ENCODE data around the gene TTC28. TPM values are rescaled to one million over a fixed set of nuclear protein-coding genes. Genes with fewer than 3 reads are reported as not detected.

TTC28 gene
- polyA plus RNA-seq, 1 donor from 2014 or later: 14.8 TPM

DNA sequence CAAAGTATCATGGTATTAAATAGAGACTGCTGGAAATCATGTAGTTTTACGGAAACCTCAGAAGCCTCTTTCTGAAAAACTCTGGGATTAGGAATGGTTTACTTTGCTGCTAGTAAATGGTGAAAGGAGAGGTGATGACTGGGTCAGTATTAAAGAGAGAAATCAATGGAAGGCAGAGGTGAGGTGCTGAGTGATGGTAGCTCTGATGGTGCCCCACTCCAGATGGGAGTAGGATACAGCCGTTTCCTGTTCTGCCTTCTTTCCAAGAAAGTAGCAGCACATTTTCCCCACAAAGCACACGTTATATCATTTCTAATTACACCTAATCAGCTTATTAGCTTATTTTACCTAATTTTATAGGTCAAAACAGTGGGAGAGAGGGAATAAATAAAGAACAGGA is 493.0 kb downstream of the TTC28 start:
- H3K9ac ChIP-seq (ENCODE audit: low read length): no peak overlapping the region
- H3K79me2 ChIP-seq (replicated peaks; ENCODE audit: insufficient read depth, low read length): no peaks in the 10 kb centered on the region
- TF ChIP-seq SMC3 (conservative IDR thresholded peaks at IDR 0.05; ENCODE audit: poor library complexity): no peak
- no peak for TF ChIP-seq MXI1 (conservative IDR thresholded peaks at IDR 0.05; ENCODE audit: poor library complexity, severe bottlenecking)
- TF ChIP-seq TAF1 (IDR thresholded peaks at IDR 0.05; ENCODE audit: low read depth): no peak
- TF ChIP-seq EP300 (conservative IDR thresholded peaks at IDR 0.05; ENCODE audit: poor library complexity, severe bottlenecking): no peak
- TF ChIP-seq EZH2 (IDR thresholded peaks at IDR 0.05; ENCODE audit: borderline replicate concordance, insufficient read depth, low read length, poor library complexity, severe bottlenecking): no peak
- TF ChIP-seq POLR2AphosphoS5 (IDR thresholded peaks at IDR 0.05): no peak
- TF ChIP-seq, protein P1, sequence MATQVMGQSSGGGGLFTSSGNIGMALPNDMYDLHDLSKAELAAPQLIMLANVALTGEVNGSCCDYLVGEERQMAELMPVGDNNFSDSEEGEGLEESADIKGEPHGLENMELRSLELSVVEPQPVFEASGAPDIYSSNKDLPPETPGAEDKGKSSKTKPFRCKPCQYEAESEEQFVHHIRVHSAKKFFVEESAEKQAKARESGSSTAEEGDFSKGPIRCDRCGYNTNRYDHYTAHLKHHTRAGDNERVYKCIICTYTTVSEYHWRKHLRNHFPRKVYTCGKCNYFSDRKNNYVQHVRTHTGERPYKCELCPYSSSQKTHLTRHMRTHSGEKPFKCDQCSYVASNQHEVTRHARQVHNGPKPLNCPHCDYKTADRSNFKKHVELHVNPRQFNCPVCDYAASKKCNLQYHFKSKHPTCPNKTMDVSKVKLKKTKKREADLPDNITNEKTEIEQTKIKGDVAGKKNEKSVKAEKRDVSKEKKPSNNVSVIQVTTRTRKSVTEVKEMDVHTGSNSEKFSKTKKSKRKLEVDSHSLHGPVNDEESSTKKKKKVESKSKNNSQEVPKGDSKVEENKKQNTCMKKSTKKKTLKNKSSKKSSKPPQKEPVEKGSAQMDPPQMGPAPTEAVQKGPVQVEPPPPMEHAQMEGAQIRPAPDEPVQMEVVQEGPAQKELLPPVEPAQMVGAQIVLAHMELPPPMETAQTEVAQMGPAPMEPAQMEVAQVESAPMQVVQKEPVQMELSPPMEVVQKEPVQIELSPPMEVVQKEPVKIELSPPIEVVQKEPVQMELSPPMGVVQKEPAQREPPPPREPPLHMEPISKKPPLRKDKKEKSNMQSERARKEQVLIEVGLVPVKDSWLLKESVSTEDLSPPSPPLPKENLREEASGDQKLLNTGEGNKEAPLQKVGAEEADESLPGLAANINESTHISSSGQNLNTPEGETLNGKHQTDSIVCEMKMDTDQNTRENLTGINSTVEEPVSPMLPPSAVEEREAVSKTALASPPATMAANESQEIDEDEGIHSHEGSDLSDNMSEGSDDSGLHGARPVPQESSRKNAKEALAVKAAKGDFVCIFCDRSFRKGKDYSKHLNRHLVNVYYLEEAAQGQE (IDR thresholded peaks at IDR 0.05; ENCODE audit: borderline replicate concordance): no peak
- TF ChIP-seq RAD21 (conservative IDR thresholded peaks at IDR 0.05): no peak
- TF ChIP-seq, protein P2, sequence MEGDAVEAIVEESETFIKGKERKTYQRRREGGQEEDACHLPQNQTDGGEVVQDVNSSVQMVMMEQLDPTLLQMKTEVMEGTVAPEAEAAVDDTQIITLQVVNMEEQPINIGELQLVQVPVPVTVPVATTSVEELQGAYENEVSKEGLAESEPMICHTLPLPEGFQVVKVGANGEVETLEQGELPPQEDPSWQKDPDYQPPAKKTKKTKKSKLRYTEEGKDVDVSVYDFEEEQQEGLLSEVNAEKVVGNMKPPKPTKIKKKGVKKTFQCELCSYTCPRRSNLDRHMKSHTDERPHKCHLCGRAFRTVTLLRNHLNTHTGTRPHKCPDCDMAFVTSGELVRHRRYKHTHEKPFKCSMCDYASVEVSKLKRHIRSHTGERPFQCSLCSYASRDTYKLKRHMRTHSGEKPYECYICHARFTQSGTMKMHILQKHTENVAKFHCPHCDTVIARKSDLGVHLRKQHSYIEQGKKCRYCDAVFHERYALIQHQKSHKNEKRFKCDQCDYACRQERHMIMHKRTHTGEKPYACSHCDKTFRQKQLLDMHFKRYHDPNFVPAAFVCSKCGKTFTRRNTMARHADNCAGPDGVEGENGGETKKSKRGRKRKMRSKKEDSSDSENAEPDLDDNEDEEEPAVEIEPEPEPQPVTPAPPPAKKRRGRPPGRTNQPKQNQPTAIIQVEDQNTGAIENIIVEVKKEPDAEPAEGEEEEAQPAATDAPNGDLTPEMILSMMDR (IDR thresholded peaks at IDR 0.05; ENCODE audit: poor library complexity, severe bottlenecking): no peak
- H3K4me3 ChIP-seq (ENCODE audit: low read length): no peak overlapping the region
- H2AFZ ChIP-seq (ENCODE audit: low read depth, low read length): no peak overlapping the region
- no peaks in the 10 kb centered on the region for H3K9me3 ChIP-seq (ENCODE audit: low read length)
- no peaks in the 10 kb centered on the region for H3F3A ChIP-seq (ENCODE audit: insufficient read depth, low read length, poor library complexity, severe bottlenecking)
- H3K27ac ChIP-seq (ENCODE audit: low read length): no peak overlapping the region
- no peaks in the 10 kb centered on the region for H3K27me3 ChIP-seq (ENCODE audit: insufficient read depth, low read depth, low read length)
- no peak overlapping the region for H3K4me2 ChIP-seq (ENCODE audit: low read length)
- H4K20me1 ChIP-seq (ENCODE audit: insufficient read depth): no peaks in the 10 kb centered on the region
- H3K9me2 ChIP-seq (ENCODE audit: insufficient read depth, low read length): no peaks in the 10 kb centered on the region
- no peaks in the 10 kb centered on the region for H3K36me3 ChIP-seq (ENCODE audit: insufficient read depth, low read length)

DNA sequence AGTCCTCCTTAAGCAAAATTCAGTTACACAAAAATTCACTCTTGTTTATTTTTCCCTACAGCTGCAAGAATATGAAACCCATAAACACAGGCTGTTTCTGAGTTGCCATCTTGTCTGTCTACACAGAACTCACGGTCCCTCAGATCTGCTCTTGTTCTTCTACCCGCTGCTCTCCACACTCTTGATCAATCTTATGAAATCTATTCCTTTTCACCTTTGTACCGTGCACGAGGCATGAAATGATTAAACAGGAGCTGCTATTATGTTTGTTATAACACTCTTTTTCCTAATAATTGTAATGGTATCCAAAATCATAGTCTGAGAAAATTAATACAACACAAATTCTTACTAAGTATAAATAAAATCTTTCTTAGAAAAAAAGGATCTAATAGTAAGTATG is 494.5 kb downstream of the TTC28 start:
- H3K9me3 ChIP-seq (ENCODE audit: low read length): no peaks in the 10 kb centered on the region
- H3K36me3 ChIP-seq (ENCODE audit: insufficient read depth, low read length): no peaks in the 10 kb centered on the region
- H3K79me2 ChIP-seq (replicated peaks; ENCODE audit: insufficient read depth, low read length): no peaks in the 10 kb centered on the region
- no peaks in the 10 kb centered on the region for H3K9me2 ChIP-seq (ENCODE audit: insufficient read depth, low read length)
- TF ChIP-seq, protein P1 (IDR thresholded peaks at IDR 0.05; ENCODE audit: borderline replicate concordance): no peak
- TF ChIP-seq EP300 (conservative IDR thresholded peaks at IDR 0.05; ENCODE audit: poor library complexity, severe bottlenecking) (no peak), EZH2 (IDR thresholded peaks at IDR 0.05; ENCODE audit: borderline replicate concordance, insufficient read depth, low read length, poor library complexity, severe bottlenecking) (no peak), TAF1 (IDR thresholded peaks at IDR 0.05; ENCODE audit: low read depth) (no peak), POLR2AphosphoS5 (IDR thresholded peaks at IDR 0.05) (no peak), SMC3 (conservative IDR thresholded peaks at IDR 0.05; ENCODE audit: poor library complexity) (no peak), RAD21 (conservative IDR thresholded peaks at IDR 0.05) (no peak), MXI1 (conservative IDR thresholded peaks at IDR 0.05; ENCODE audit: poor library complexity, severe bottlenecking) (no peak)
- TF ChIP-seq, protein P2 (IDR thresholded peaks at IDR 0.05; ENCODE audit: poor library complexity, severe bottlenecking): no peak
- H3F3A ChIP-seq (ENCODE audit: insufficient read depth, low read length, poor library complexity, severe bottlenecking): no peaks in the 10 kb centered on the region
- H3K27ac ChIP-seq (ENCODE audit: low read length): no peak overlapping the region
- H3K9ac ChIP-seq (ENCODE audit: low read length): no peak overlapping the region
- no peak overlapping the region for H3K4me3 ChIP-seq (ENCODE audit: low read length)
- no peak overlapping the region for H2AFZ ChIP-seq (ENCODE audit: low read depth, low read length)
- H3K27me3 ChIP-seq (ENCODE audit: insufficient read depth, low read depth, low read length): no peaks in the 10 kb centered on the region
- H3K4me2 ChIP-seq (ENCODE audit: low read length): no peak overlapping the region
- no peaks in the 10 kb centered on the region for H4K20me1 ChIP-seq (ENCODE audit: insufficient read depth)

All from neural cell (in vitro differentiated cells).